Cardiac muscle cell (in vitro differentiated cells and primary cell): ENCODE measurements around the gene BBS12. TPM values are rescaled to one million over a fixed set of nuclear protein-coding genes. Genes with fewer than 3 reads are reported as not detected.

ENCODE experiments used
- DNase-seq, 2 donors: peaks; one replicate each; pipeline versions ENCODE4 v3.0.0 to v3.0.0-alpha.2; 2010 to 2017; ENCODE audit warnings: low read depth in 1 of 2, low spot score in 1 of 2
- H3K27ac ChIP-seq: fragments of 200-600 bp; sonication (generic); 2 replicates; pipeline ENCODE4 v1.5.1; 2016
- H3K27me3 ChIP-seq: fragments of 200-600 bp; sonication (generic); 2 replicates; pipeline ENCODE4 v1.6.0; 2016; ENCODE audit warnings: control low read depth
- H3K36me3 ChIP-seq: fragments of 200-600 bp; sonication (generic); 2 replicates; pipeline ENCODE4 v1.5.1; 2016; ENCODE audit warnings: control low read depth
- H3K4me1 ChIP-seq: fragments of 200-600 bp; sonication (generic); 2 replicates; pipeline ENCODE4 v1.8.1; 2017; ENCODE audit warnings: low read depth, mild to moderate bottlenecking, mixed run types
- H3K4me3 ChIP-seq: fragments of 200-600 bp; sonication (generic); 2 replicates; pipeline ENCODE4 v1.5.1; 2016; ENCODE audit warnings: mild to moderate bottlenecking
- H3K9me3 ChIP-seq: fragments of 200-600 bp; sonication (generic); 2 replicates; pipeline ENCODE4 v1.5.1; 2017; ENCODE audit warnings: low read depth, mild to moderate bottlenecking, control low read depth
- polyA plus RNA-seq: library from polyadenylated mRNA; unstranded; fragments of >200 nt; fragmentation: Nextera tagmentation; extraction: Ambion mirVana; gene quantifications from 2 replicates; pipeline ENCODE4 v1.2.1, GENCODE V29; 2016
- total RNA-seq: library from RNA; depleted of rRNA; stranded (reverse); fragments of >200 nt; gene quantifications from 2 replicates; pipeline ENCODE4 v1.2.3, GENCODE V29; 2016
- TF ChIP-seq, protein P1 (sequence below): IDR thresholded peaks from 2 replicates; pipeline ENCODE4 v1.5.1; 2012; ENCODE audit warnings: low read depth, mild to moderate bottlenecking, low read length

BBS12 gene
- total and polyA plus RNA-seq, 2 experiments from 2014 or later, result 4.9 to 7.4 TPM

DNA sequence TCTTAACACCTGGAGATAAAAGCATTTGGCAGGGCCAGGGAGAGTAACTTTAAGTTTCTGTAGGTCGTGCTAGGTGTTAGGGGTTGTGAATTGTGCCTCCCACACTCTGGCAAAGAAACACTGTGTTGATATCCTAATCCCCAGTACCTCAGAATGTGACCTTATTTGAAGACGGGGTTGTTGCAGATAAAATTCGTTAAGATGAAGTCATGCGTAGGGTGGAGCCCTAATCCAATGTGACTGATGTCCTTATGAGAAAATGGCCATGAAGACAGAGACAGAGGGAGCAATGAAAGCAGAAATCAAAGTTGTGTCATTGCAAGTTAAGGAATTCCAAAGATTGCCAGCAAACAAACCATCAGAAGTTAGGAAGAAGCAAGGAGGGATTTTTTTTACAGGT, 40.5 kb upstream of the BBS12 start:
- H3K36me3 ChIP-seq, result no peaks in the 10 kb centered on the region
- peaks cover 30% of the 10 kb centered on the region for H3K4me1 ChIP-seq
- no peak overlapping the region for H3K4me3 ChIP-seq
- DNase-seq, result no peak
- H3K27me3 ChIP-seq, result no peaks in the 10 kb centered on the region
- no peaks in the 10 kb centered on the region for H3K9me3 ChIP-seq
- H3K27ac ChIP-seq, result no peak overlapping the region
- TF ChIP-seq, protein P1, sequence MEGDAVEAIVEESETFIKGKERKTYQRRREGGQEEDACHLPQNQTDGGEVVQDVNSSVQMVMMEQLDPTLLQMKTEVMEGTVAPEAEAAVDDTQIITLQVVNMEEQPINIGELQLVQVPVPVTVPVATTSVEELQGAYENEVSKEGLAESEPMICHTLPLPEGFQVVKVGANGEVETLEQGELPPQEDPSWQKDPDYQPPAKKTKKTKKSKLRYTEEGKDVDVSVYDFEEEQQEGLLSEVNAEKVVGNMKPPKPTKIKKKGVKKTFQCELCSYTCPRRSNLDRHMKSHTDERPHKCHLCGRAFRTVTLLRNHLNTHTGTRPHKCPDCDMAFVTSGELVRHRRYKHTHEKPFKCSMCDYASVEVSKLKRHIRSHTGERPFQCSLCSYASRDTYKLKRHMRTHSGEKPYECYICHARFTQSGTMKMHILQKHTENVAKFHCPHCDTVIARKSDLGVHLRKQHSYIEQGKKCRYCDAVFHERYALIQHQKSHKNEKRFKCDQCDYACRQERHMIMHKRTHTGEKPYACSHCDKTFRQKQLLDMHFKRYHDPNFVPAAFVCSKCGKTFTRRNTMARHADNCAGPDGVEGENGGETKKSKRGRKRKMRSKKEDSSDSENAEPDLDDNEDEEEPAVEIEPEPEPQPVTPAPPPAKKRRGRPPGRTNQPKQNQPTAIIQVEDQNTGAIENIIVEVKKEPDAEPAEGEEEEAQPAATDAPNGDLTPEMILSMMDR, result no peak

GRCh38 chr4:122692641-122693520, 39.6 kb upstream of the BBS12 start:
- peak in 1 of 2 donors; percentile 51 for DNase-seq

DNA sequence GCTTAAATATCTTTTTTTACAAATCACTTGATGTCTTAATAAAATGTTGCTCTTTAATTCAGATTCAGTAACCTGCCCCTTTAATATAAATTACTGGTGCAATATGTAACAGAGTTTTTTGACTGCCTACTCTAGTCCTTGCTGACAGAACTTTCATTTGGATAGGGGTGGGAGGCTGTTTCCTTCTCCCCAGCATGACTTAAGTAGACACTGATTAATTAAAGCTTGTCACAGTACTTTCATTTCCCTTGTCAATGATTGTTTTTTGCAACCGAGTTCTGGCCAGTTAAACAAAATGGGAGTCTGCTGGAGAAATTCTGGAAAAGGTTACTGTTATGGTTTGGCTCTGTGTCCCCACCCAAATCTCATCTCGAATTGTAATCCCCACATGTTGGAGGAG, 37.3 kb upstream of the BBS12 start:
- Histone ChIP-seq H3K27ac (no peak overlapping the region), H3K36me3 (no peaks in the 10 kb centered on the region), H3K27me3 (no peaks in the 10 kb centered on the region), H3K9me3 (no peaks in the 10 kb centered on the region), H3K4me1 (peaks cover 6% of the 10 kb centered on the region), H3K4me3 (no peak overlapping the region)
- TF ChIP-seq, protein P1, result no peak
- no peak for DNase-seq

More at GRCh38 chr4:122692641-122693520, 39.6 kb upstream of the BBS12 start:
- Histone ChIP-seq H3K4me1 (peaks cover 21% of the 10 kb centered on the region), H3K9me3 (no peaks in the 10 kb centered on the region), H3K27me3 (no peaks in the 10 kb centered on the region), H3K27ac (no peak overlapping the region), H3K4me3 (no peak overlapping the region), H3K36me3 (no peaks in the 10 kb centered on the region)
- TF ChIP-seq, protein P1, result no peak

DNA sequence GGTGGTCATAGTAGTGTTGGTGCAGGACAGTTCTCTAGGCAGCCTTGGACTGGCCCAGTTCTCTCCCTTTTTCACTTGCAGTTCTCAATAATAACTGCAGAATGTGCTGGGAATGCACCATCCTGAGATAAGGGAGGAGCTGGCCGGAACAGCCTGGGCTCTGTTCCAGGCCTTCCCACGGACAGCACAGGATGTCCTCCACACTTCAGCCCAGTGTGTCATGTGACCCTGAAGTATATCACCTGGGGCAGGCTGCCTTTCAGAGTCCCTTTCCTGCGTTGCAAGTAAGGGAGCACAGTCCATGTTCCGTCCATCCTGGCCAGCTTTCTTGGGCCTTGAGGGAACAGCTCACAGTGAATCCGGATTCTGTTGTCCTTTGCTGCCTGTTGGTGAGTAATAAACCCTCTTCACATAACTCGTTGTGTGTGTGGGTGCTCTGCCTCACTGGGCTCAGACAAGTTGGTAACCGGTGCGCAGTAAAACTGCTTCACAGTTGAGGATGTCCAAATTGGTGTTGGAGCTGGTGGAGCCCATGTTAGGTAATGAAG, 32.3 kb upstream of the BBS12 start:
- Histone ChIP-seq H3K9me3 (no peaks in the 10 kb centered on the region), H3K27me3 (no peaks in the 10 kb centered on the region), H3K4me3 (no peak overlapping the region), H3K4me1 (peaks cover 11% of the 10 kb centered on the region), H3K36me3 (no peaks in the 10 kb centered on the region), H3K27ac (no peak overlapping the region)
- peak; percentile 30 to 87 for DNase-seq
- TF ChIP-seq, protein P1, result no peak

GRCh38 chr4:122701061-122701460, 31.4 kb upstream of the BBS12 start:
- no peaks in the 10 kb centered on the region for H3K36me3 ChIP-seq
- H3K27me3 ChIP-seq, result no peaks in the 10 kb centered on the region
- no peak overlapping the region for H3K4me3 ChIP-seq
- H3K9me3 ChIP-seq, result no peaks in the 10 kb centered on the region
- H3K4me1 ChIP-seq, result peaks cover 11% of the 10 kb centered on the region
- no peak overlapping the region for H3K27ac ChIP-seq
- DNase-seq, result no peak
- TF ChIP-seq, protein P1, result no peak
